K562 (cell line): ENCODE measurements around the gene OCEL1. TPM values are rescaled to one million over a fixed set of nuclear protein-coding genes. Genes with fewer than 3 reads are reported as not detected.
A peak's percentile ranks its signal among the peaks of the same experiment; 100 is the strongest.

ENCODE experiments used
- BCL6 ChIP-seq: fragments of 250-450 bp; sonication (Bioruptor Pico); IDR thresholded peaks from 2 replicates; pipeline ENCODE4 v1.4.0; 2020
- CSDE1 ChIP-seq, 2 experiments: fragments of 450-650 bp; IDR thresholded peaks; 2 replicates each; pipeline ENCODE4 v1.6.1; 2016; ENCODE audit warnings: mild to moderate bottlenecking in 1 of 2
- HSF4 ChIP-seq: fragments of 250-450 bp; sonication (Bioruptor Pico); IDR thresholded peaks from 2 replicates; pipeline ENCODE4 v2.1.2; 2022; ENCODE audit warnings: mild to moderate bottlenecking, moderate library complexity, borderline replicate concordance
- LARP7 ChIP-seq: fragments of 450-650 bp; IDR thresholded peaks from 2 replicates; pipeline ENCODE4 v1.6.1; 2016
- NFE2L1 ChIP-seq: fragments of 450-650 bp; IDR thresholded peaks from 2 replicates; pipeline ENCODE4 v1.6.1; 2016; ENCODE audit warnings: missing genetic modification characterization, low read depth, mild to moderate bottlenecking, missing compliant biosample characterization, moderate library complexity, borderline replicate concordance
- NFIX ChIP-seq: fragments of 250-450 bp; sonication (Bioruptor Pico); IDR thresholded peaks from 2 replicates; pipeline ENCODE4 v1.4.0; 2020; ENCODE audit warnings: low read depth, mild to moderate bottlenecking, moderate library complexity
- PCBP2 ChIP-seq: fragments of 200-400 bp; formaldehyde crosslinking; IDR thresholded peaks from 2 replicates; pipeline ENCODE4 v1.6.1; 2018; ENCODE audit warnings: low read length, low read depth, mild to moderate bottlenecking, moderate library complexity; ENCODE audit not compliant: poor library complexity, severe bottlenecking
- POLR2G ChIP-seq: fragments of 200-400 bp; formaldehyde crosslinking; IDR thresholded peaks from 2 replicates; pipeline ENCODE4 v1.6.1; 2017; ENCODE audit warnings: low read depth, mild to moderate bottlenecking, antibody characterized with exemption, low read length, moderate library complexity
- RBBP5 ChIP-seq: fragments of 200-600 bp; sonication (generic); IDR thresholded peaks from 2 replicates; pipeline ENCODE4 v1.6.1; 2012; ENCODE audit warnings: borderline replicate concordance, mild to moderate bottlenecking, low read length, control low read depth, inconsistent platforms; ENCODE audit not compliant: insufficient read depth, poor library complexity, severe bottlenecking
- SREBF1 ChIP-seq: fragments of 150-350 bp; IDR thresholded peaks from 2 replicates; pipeline ENCODE4 v1.6.1; 2014; ENCODE audit warnings: antibody characterized with exemption, low read depth, low read length, borderline replicate concordance
- TEAD1 ChIP-seq, 2 experiments: fragments of 450-650 bp in 1 of 2; sonication (generic) in 1 of 2; formaldehyde crosslinking; IDR thresholded peaks; 2 replicates each; pipeline versions ENCODE4 v1.4.0 to v1.8.0; 2020 to 2022; ENCODE audit warnings: mild to moderate bottlenecking in 2 of 2, missing genetic modification reagents in 1 of 2
- TFAP4 ChIP-seq: sonication (generic); formaldehyde crosslinking; IDR thresholded peaks from 2 replicates; pipeline ENCODE4 v1.8.0; 2022; ENCODE audit warnings: missing genetic modification reagents, mild to moderate bottlenecking, moderate library complexity, borderline replicate concordance
- XRCC5 ChIP-seq: fragments of 200-400 bp; formaldehyde crosslinking; IDR thresholded peaks from 2 replicates; pipeline ENCODE4 v1.6.1; 2017; ENCODE audit warnings: low read depth, mild to moderate bottlenecking, low read length
- ZBTB2 ChIP-seq: fragments of 450-650 bp; IDR thresholded peaks from 2 replicates; pipeline ENCODE4 v1.6.1; 2016; ENCODE audit warnings: antibody characterized with exemption
- ZFPM2 ChIP-seq: fragments of 250-450 bp; sonication (Bioruptor Pico); IDR thresholded peaks from 2 replicates; pipeline ENCODE4 v1.5.1; 2022; ENCODE audit warnings: mild to moderate bottlenecking
- polyA plus RNA-seq, 8 experiments: library from polyadenylated mRNA; depleted of rRNA in 4 of 8; stranded (reverse) in 5 of 8; unstranded in 3 of 8; fragments of >200 nt; fragmentation: Nextera tagmentation in 2 of 8; fragmentation: Illumina TruSeq in 1 of 8; extraction: Ambion mirVana in 2 of 8; extraction: Trizol in 1 of 8; gene quantifications; 2 replicates each; pipeline versions ENCODE4 v1.2.1 to v1.2.3, GENCODE V29; 2011 to 2014; ENCODE audit warnings: inconsistent platforms in 1 of 8, missing spikeins in 1 of 8
- total RNA-seq, 7 experiments: library from RNA; depleted of rRNA in 6 of 7; stranded (reverse); fragments of >200 nt in 6 of 7; fragmentation: Illumina TruSeq in 2 of 7; extraction: Trizol in 2 of 7; gene quantifications; 2 replicates each; pipeline versions ENCODE4 v1.2.1 to v1.2.3, GENCODE V29; 2011 to 2021; ENCODE audit warnings: low replicate concordance in 1 of 7

OCEL1 gene
- total and polyA plus RNA-seq, 9 of the 15 experiments (the other 6 are each of a cell fraction or from before 2014, with no cell fraction given): 8.0 to 38.0 (median 12.4) TPM

GRCh38 chr19:17260842-17261325, 34.9 kb downstream of the OCEL1 start (continued):
- TF ChIP-seq ZBTB2 (peak; percentile 54; the same call in 1 of the 2 replicates), NFE2L1 (tag) (no peak), RBBP5 (peak; percentile 24), CSDE1 (IDR thresholded peaks at IDR 0.05) (no peak), SREBF1 (no peak), POLR2G (peak; percentile 39; the same call in 1 of the 2 replicates), ZFPM2 (CRISPR knock-in tag) (no peak), BCL6 (CRISPR knock-in tag) (no peak), LARP7 (no peak), NFIX (CRISPR knock-in tag) (no peak), HSF4 (CRISPR knock-in tag) (no peak), TFAP4 (peak; percentile 84; the same call in 1 of the 2 replicates), TEAD1 (CRISPR knock-in tag; IDR thresholded peaks at IDR 0.05) (no peak), PCBP2 (no peak), XRCC5 (peak; percentile 97)
